Kidney capillary endothelial cell (primary cell): ENCODE results near the gene NELFA.

Experiments
- DNase-seq: peaks from one replicate; pipeline ENCODE4 v3.0.0-alpha.2; 2018; ENCODE audit warnings: low spot score

The NELFA gene

GRCh38 chr4:1933700-1934099 is 75.1 kb downstream of the NELFA start:
- no peak for DNase-seq

- DNase-seq, result no peak
Measured at GRCh38 chr4:1932736-1933135, 76.0 kb downstream of the NELFA start.
